Hepatocyte (in vitro differentiated cells): Measurements from ENCODE around the gene ACSL3. TPM values are rescaled to one million over a fixed set of nuclear protein-coding genes. Genes with fewer than 3 reads are reported as not detected.
"Not testable (repeated sequence)": the region's sequence is repeated elsewhere in the genome, so short reads cannot be mapped to it uniquely, and the experiment has no call there.

ENCODE experiments used
- DNase-seq: peaks from one replicate; pipeline ENCODE4 v3.0.0-alpha.2; 2016; ENCODE audit warnings: low spot score
- H2AFZ ChIP-seq: fragments of 200-600 bp; sonication (generic); 2 replicates; pipeline ENCODE4 v1.6.0; 2016; ENCODE audit warnings: antibody characterized with exemption, mild to moderate bottlenecking
- H3K27ac ChIP-seq: fragments of 200-600 bp; sonication (generic); 2 replicates; pipeline ENCODE4 v1.5.1; 2016; ENCODE audit warnings: mild to moderate bottlenecking
- H3K27me3 ChIP-seq: fragments of 200-600 bp; sonication (generic); 2 replicates; pipeline ENCODE4 v1.6.1; 2016
- H3K36me3 ChIP-seq: fragments of 200-600 bp; sonication (generic); replicated peaks from 2 replicates; pipeline ENCODE4 v1.5.1; 2016; ENCODE audit warnings: low read depth; ENCODE audit not compliant: insufficient read depth
- H3K4me1 ChIP-seq: fragments of 200-600 bp; sonication (generic); 2 replicates; pipeline ENCODE4 v1.5.1; 2016; ENCODE audit warnings: mild to moderate bottlenecking, moderate library complexity; ENCODE audit not compliant: insufficient read depth
- H3K4me2 ChIP-seq: fragments of 200-600 bp; sonication (generic); 2 replicates; pipeline ENCODE4 v1.6.0; 2016
- H3K4me3 ChIP-seq: fragments of 200-600 bp; sonication (generic); 2 replicates; pipeline ENCODE4 v1.5.1; 2016; ENCODE audit warnings: mild to moderate bottlenecking
- H3K79me2 ChIP-seq: fragments of 200-600 bp; sonication (generic); 2 replicates; pipeline ENCODE4 v1.6.0; 2017; ENCODE audit warnings: mild to moderate bottlenecking
- H3K9me2 ChIP-seq: fragments of 200-600 bp; sonication (generic); replicated peaks from 2 replicates; pipeline ENCODE4 v1.6.0; 2017; ENCODE audit warnings: mild to moderate bottlenecking; ENCODE audit not compliant: insufficient read depth
- H3K9me3 ChIP-seq: fragments of 200-600 bp; sonication (generic); 2 replicates; pipeline ENCODE4 v1.5.1; 2016; ENCODE audit warnings: low read depth, mild to moderate bottlenecking
- H4K20me1 ChIP-seq: fragments of 200-600 bp; sonication (generic); 2 replicates; pipeline ENCODE4 v1.6.0; 2016; ENCODE audit warnings: mild to moderate bottlenecking; ENCODE audit not compliant: insufficient read depth, poor library complexity, severe bottlenecking
- CTCF ChIP-seq: fragments of 200-600 bp; sonication (generic); IDR thresholded peaks from 2 replicates; pipeline ENCODE4 v1.5.1; 2016; ENCODE audit warnings: antibody characterized with exemption, mild to moderate bottlenecking; ENCODE audit not compliant: poor library complexity
- EZH2 ChIP-seq: fragments of 200-600 bp; sonication (generic); IDR thresholded peaks from 2 replicates; pipeline ENCODE4 v1.6.1; 2016; ENCODE audit warnings: antibody characterized with exemption, mild to moderate bottlenecking, borderline replicate concordance
- EZH2phosphoT487 ChIP-seq: fragments of 200-600 bp; sonication (generic); IDR thresholded peaks from one replicate; pipeline ENCODE4 v1.6.1; 2018; ENCODE audit warnings: antibody characterized with exemption, mild to moderate bottlenecking, low read depth, moderate library complexity; ENCODE audit not compliant: unreplicated experiment, severe bottlenecking
- WGBS: methylation state at CpG from one replicate; pipeline ENCODE4 v1.1.6; 2016; ENCODE audit warnings: low lambda C conversion rate; ENCODE audit errors: missing lambda C conversion rate; 5-methylcytosine and 5-hydroxymethylcytosine counted together
- polyA plus RNA-seq: library from polyadenylated mRNA; unstranded; fragments of >200 nt; fragmentation: Nextera tagmentation; extraction: Ambion mirVana; gene quantifications from 2 replicates; pipeline ENCODE4 v1.2.1, GENCODE V29; 2016
- total RNA-seq: library from RNA; depleted of rRNA; stranded (reverse); fragments of >200 nt; gene quantifications from 2 replicates; pipeline ENCODE4 v1.2.3, GENCODE V29; 2014

The ACSL3 gene
- total and polyA plus RNA-seq, 2 experiments from 2014 or later: 82.1 to 133 TPM

- Histone ChIP-seq H3K36me3 (no peaks in the 10 kb centered on the region), H3K79me2 (no peaks in the 10 kb centered on the region), H3K9me2 (no peaks in the 10 kb centered on the region), H2AFZ (no peak overlapping the region), H3K4me2 (no peak overlapping the region), H3K27me3 (no peaks in the 10 kb centered on the region), H3K9me3 (no peaks in the 10 kb centered on the region), H3K4me3 (no peak overlapping the region), H3K27ac (no peak overlapping the region), H4K20me1 (no peaks in the 10 kb centered on the region), H3K4me1 (peaks cover 5% of the 10 kb centered on the region)
- 92% methylated on average over 4 of the region's 4 CpGs for WGBS
- DNase-seq: no peak
- TF ChIP-seq EZH2phosphoT487 (no peak), CTCF (no peak), EZH2 (no peak)
Observed at GRCh38 chr2:222846003-222846402, 14.8 kb upstream of the ACSL3 start.

- not testable (repeated sequence) for DNase-seq, H3K27ac ChIP-seq, H4K20me1 ChIP-seq, H3K27me3 ChIP-seq, H2AFZ ChIP-seq, H3K4me2 ChIP-seq, H3K4me3 ChIP-seq, H3K9me2 ChIP-seq, H3K9me3 ChIP-seq, H3K79me2 ChIP-seq, H3K36me3 ChIP-seq, H3K4me1 ChIP-seq
- 96% methylated on average over 6 of the region's 6 CpGs for WGBS
Observed at GRCh38 chr2:222848031-222848430, 12.8 kb upstream of the ACSL3 start.

GRCh38 chr2:222848862-222849261, 12.0 kb upstream of the ACSL3 start:
- H3K79me2 ChIP-seq: no peaks in the 10 kb centered on the region
- no peaks in the 10 kb centered on the region for H4K20me1 ChIP-seq
- H2AFZ ChIP-seq: no peak overlapping the region
- WGBS: 82% methylated on average over 9 of the region's 9 CpGs
- no peak overlapping the region for H3K4me3 ChIP-seq
- DNase-seq: no peak
- no peak overlapping the region for H3K4me2 ChIP-seq
- H3K9me3 ChIP-seq: no peaks in the 10 kb centered on the region
- H3K27me3 ChIP-seq: no peaks in the 10 kb centered on the region
- H3K27ac ChIP-seq: no peak overlapping the region
- TF ChIP-seq CTCF: no peak
- TF ChIP-seq EZH2phosphoT487: no peak
- no peak for TF ChIP-seq EZH2
- H3K4me1 ChIP-seq: no peaks in the 10 kb centered on the region
- H3K36me3 ChIP-seq: no peaks in the 10 kb centered on the region
- H3K9me2 ChIP-seq: no peaks in the 10 kb centered on the region

- no peak for TF ChIP-seq EZH2
- TF ChIP-seq EZH2phosphoT487: no peak
- TF ChIP-seq CTCF: no peak
- H3K27ac ChIP-seq: no peak overlapping the region
- no peaks in the 10 kb centered on the region for H3K4me1 ChIP-seq
- no peak overlapping the region for H3K4me2 ChIP-seq
- H3K9me3 ChIP-seq: no peaks in the 10 kb centered on the region
- H3K27me3 ChIP-seq: no peaks in the 10 kb centered on the region
- H3K79me2 ChIP-seq: no peaks in the 10 kb centered on the region
- H4K20me1 ChIP-seq: no peaks in the 10 kb centered on the region
- no peaks in the 10 kb centered on the region for H3K36me3 ChIP-seq
- no peak for DNase-seq
- H2AFZ ChIP-seq: no peak overlapping the region
- no peaks in the 10 kb centered on the region for H3K9me2 ChIP-seq
- no peak overlapping the region for H3K4me3 ChIP-seq
- 94% methylated on average over 3 of the region's 3 CpGs for WGBS
Observed at GRCh38 chr2:222851956-222852617, 8.7 kb upstream of the ACSL3 start.
